B cell (primary cell): Measurements from ENCODE around the gene TMEM158. TPM values are rescaled to one million over a fixed set of nuclear protein-coding genes. Genes with fewer than 3 reads are reported as not detected.

Experiments used
- ATAC-seq: fragments of 200-7000 bp; cut with Tn5 transposase; one replicate; pipeline ENCODE4 v1.10.0; 2021; ENCODE audit warnings: low read depth, mild to moderate bottlenecking, moderate number of reproducible peaks, moderate library complexity
- CTCF ChIA-PET: fragments of 350-600 bp; sonication (Branson Sonifier 250); formaldehyde crosslinking; loops from one replicate; lab custom pipeline; 2021; ENCODE audit warnings: antibody characterized with exemption, inconsistent platforms; lab: Charles Lee
- POLR2A ChIA-PET: fragments of 350-600 bp; sonication (Branson Sonifier 250); formaldehyde crosslinking; loops from one replicate; lab custom pipeline; 2021; ENCODE audit warnings: antibody characterized with exemption; lab: Charles Lee
- DNase-seq: peaks from one replicate; pipeline ENCODE4 v3.0.0; 2013
- H2AFZ ChIP-seq: 2 replicates; pipeline ENCODE4 v1.6.1; 2012; ENCODE audit warnings: mild to moderate bottlenecking, low read depth, low read length; ENCODE audit not compliant: insufficient read depth, poor library complexity, severe bottlenecking
- H3K27ac ChIP-seq, 2 donors: 1 replicate in 1 of 2; 2 replicates in 1 of 2; pipeline ENCODE4 v1.5.1; 2012 to 2013; ENCODE audit warnings: low read length in 2 of 2, mild to moderate bottlenecking in 2 of 2, moderate library complexity in 1 of 2
- H3K27me3 ChIP-seq, 4 experiments: fragments of 200-600 bp in 1 of 4; sonication (generic) in 1 of 4; replicated peaks in 1 of 4; 1 replicate in 2 of 4; 2 replicates in 2 of 4; pipeline versions ENCODE4 v1.6.1 to v1.7.0; 2013 to 2016; ENCODE audit warnings: low read length in 3 of 4, mild to moderate bottlenecking in 2 of 4, mixed read lengths in 1 of 4, moderate library complexity in 1 of 4; ENCODE audit not compliant: insufficient read depth in 4 of 4, control insufficient read depth in 3 of 4; ENCODE audit errors: control extremely low read depth in 1 of 4
- H3K36me3 ChIP-seq, 2 experiments: replicated peaks in 1 of 2; 1 replicate in 1 of 2; 2 replicates in 1 of 2; pipeline versions ENCODE4 v1.6.1 to v1.7.1; 2013; ENCODE audit warnings: low read length in 1 of 2; ENCODE audit not compliant: insufficient read depth in 2 of 2, control insufficient read depth in 1 of 2; ENCODE audit errors: control extremely low read depth in 1 of 2, extremely low read depth in 1 of 2
- H3K4me1 ChIP-seq, 2 donors: fragments of 200-600 bp in 1 of 2; sonication (generic) in 1 of 2; 1 replicate in 1 of 2; 2 replicates in 1 of 2; pipeline versions ENCODE4 v1.5.1 to v1.6.1; 2013 to 2017; ENCODE audit warnings: low read length in 2 of 2; ENCODE audit not compliant: control insufficient read depth in 2 of 2, insufficient read depth in 2 of 2
- H3K4me2 ChIP-seq: replicated peaks from 2 replicates; pipeline ENCODE3; 2012; ENCODE audit warnings: mild to moderate bottlenecking, low read depth, low read length; ENCODE audit not compliant: poor library complexity, severe bottlenecking
- H3K4me3 ChIP-seq, 5 experiments: fragments of 200-600 bp in 1 of 5; sonication (generic) in 1 of 5; 1 replicate in 3 of 5; 2 replicates in 2 of 5; pipeline versions ENCODE4 v1.5.1 to v1.7.0; 2011 to 2016; ENCODE audit warnings: low read length in 4 of 5, mild to moderate bottlenecking in 4 of 5, low read depth in 2 of 5, control low read depth in 1 of 5, moderate library complexity in 1 of 5; ENCODE audit not compliant: insufficient read depth in 1 of 5; ENCODE audit errors: control extremely low read depth in 1 of 5, extremely low read depth in 1 of 5
- H3K79me2 ChIP-seq: fragments of 200-600 bp; sonication (generic); one replicate; pipeline ENCODE4 v1.6.0; 2016; ENCODE audit warnings: low read length; ENCODE audit not compliant: control insufficient read depth, insufficient read depth
- H3K9ac ChIP-seq: fragments of 200-600 bp; sonication (generic); 2 replicates; pipeline ENCODE4 v1.6.1; 2017; ENCODE audit warnings: mild to moderate bottlenecking, low read length, moderate library complexity
- H3K9me3 ChIP-seq, 3 donors: one replicate each; pipeline versions ENCODE4 v1.6.1 to v1.7.1; 2013; ENCODE audit warnings: low read length in 2 of 3; ENCODE audit not compliant: control insufficient read depth in 2 of 3, insufficient read depth in 1 of 3; ENCODE audit errors: control extremely low read depth in 1 of 3
- H4K20me1 ChIP-seq: 2 replicates; pipeline ENCODE4 v1.6.0; 2012; ENCODE audit warnings: mild to moderate bottlenecking, low read length; ENCODE audit not compliant: insufficient read depth, control insufficient read depth, poor library complexity, severe bottlenecking
- H3K27ac Mint-ChIP-seq: one replicate; pipeline ENCODE4 v1.8.0; 2021; ENCODE audit warnings: mixed read lengths
- H3K27me3 Mint-ChIP-seq: one replicate; pipeline ENCODE4 v1.8.0; 2021; ENCODE audit warnings: mixed read lengths
- H3K4me1 Mint-ChIP-seq: one replicate; pipeline ENCODE4 v1.8.0; 2021; ENCODE audit warnings: mixed read lengths
- H3K4me3 Mint-ChIP-seq: one replicate; pipeline ENCODE4 v1.8.0; 2021; ENCODE audit warnings: mixed read lengths
- H3K9me3 Mint-ChIP-seq: one replicate; pipeline ENCODE4 v1.8.0; 2022; ENCODE audit warnings: mixed read lengths; ENCODE audit not compliant: insufficient read depth
- CTCF ChIP-seq: fragments of 200-600 bp; IDR thresholded peaks from one replicate; pipeline ENCODE4 v1.8.0; 2022; ENCODE audit warnings: antibody characterized with exemption, mild to moderate bottlenecking
- EZH2 ChIP-seq: IDR thresholded peaks from 2 replicates; pipeline ENCODE4 v1.6.1; 2012; ENCODE audit warnings: borderline replicate concordance, low read depth, mild to moderate bottlenecking, moderate library complexity, low read length; ENCODE audit not compliant: insufficient read depth, poor library complexity, severe bottlenecking
- WGBS: methylation state at CpG from one replicate; pipeline ENCODE4 v1.1.5; 2013; ENCODE audit warnings: missing lambda C conversion rate; ENCODE audit not compliant: insufficient coverage; 5-methylcytosine and 5-hydroxymethylcytosine counted together
- intact Hi-C: fragments of 100-400 bp; cut with micrococcal nuclease; formaldehyde crosslinking; loops from one replicate; pipeline ENCODE4 v1.10.0; 2022
- polyA plus RNA-seq: library from polyadenylated mRNA; depleted of rRNA; stranded (reverse); fragments of >200 nt; gene quantifications from 2 replicates; pipeline ENCODE4 v1.2.3, GENCODE V29; 2012
- total RNA-seq, 2 donors: library from RNA; stranded (reverse); fragments of 120-200 nt in 1 of 2; gene quantifications; 1 replicate in 1 of 2; 2 replicates in 1 of 2; pipeline versions ENCODE4 v1.2.3 to v1.2.4, GENCODE V29; 2013 to 2022

Gene TMEM158
- total and polyA plus RNA-seq, 2 donors (not counting 1 experiment from before 2014, with no cell fraction given) = not detected

- no peaks in the 10 kb centered on the region for H3K9me3 Mint-ChIP-seq
- H3K27me3 Mint-ChIP-seq = peaks cover 39% of the 10 kb centered on the region
- CTCF ChIA-PET = interaction anchor here (6.9 kb wide), 1 partner anchor 164 kb away, joined by 77 read pairs; no protein-coding TSS in a partner anchor
- no peaks in the 10 kb centered on the region for H3K4me1 ChIP-seq
- DNase-seq (no peak), ATAC-seq (no peak)
- H3K9me3 ChIP-seq = peaks cover 0 to 1% (median 0%) of the 10 kb centered on the region in 3 donors
- H3K27ac ChIP-seq = no peak overlapping the region
- no peak overlapping the region for H3K4me3 ChIP-seq
- no peak overlapping the region for H3K9ac ChIP-seq
- H3K4me1 Mint-ChIP-seq = no peaks in the 10 kb centered on the region
- no peak overlapping the region for H3K4me2 ChIP-seq
- H4K20me1 ChIP-seq = no peaks in the 10 kb centered on the region
- H3K36me3 ChIP-seq = no peaks in the 10 kb centered on the region
- H3K79me2 ChIP-seq = no peaks in the 10 kb centered on the region
- intact Hi-C loops = no loop called here
- TF ChIP-seq CTCF = no peak
- TF ChIP-seq EZH2 = no peak
- POLR2A ChIA-PET = no interaction called here
- peaks cover 0 to 3% (median 1%) of the 10 kb centered on the region in 4 experiments for H3K27me3 ChIP-seq
- H3K27ac Mint-ChIP-seq = no peak overlapping the region
- H3K4me3 Mint-ChIP-seq = no peak overlapping the region
- H2AFZ ChIP-seq = no peak overlapping the region
These were observed 21.0 kb downstream of the TMEM158 start for GRCh38 chr3:45205126-45205525.

- TF ChIP-seq CTCF (no peak), EZH2 (no peak)
- no peaks in the 10 kb centered on the region for H3K9me3 Mint-ChIP-seq
- H3K9ac ChIP-seq = no peak overlapping the region
- no peak overlapping the region for H3K27ac Mint-ChIP-seq
- POLR2A ChIA-PET = no interaction called here
- peaks cover 39% of the 10 kb centered on the region for H3K27me3 Mint-ChIP-seq
- H3K79me2 ChIP-seq = no peaks in the 10 kb centered on the region
- no peaks in the 10 kb centered on the region for H4K20me1 ChIP-seq
- H3K36me3 ChIP-seq = no peaks in the 10 kb centered on the region
- no peak overlapping the region for H3K27ac ChIP-seq
- DNase-seq (no peak), ATAC-seq (no peak)
- WGBS = 43% methylated on average over 2 of the region's 3 CpGs
- CTCF ChIA-PET = no interaction called here
- H3K9me3 ChIP-seq = peaks cover 0 to 1% (median 0%) of the 10 kb centered on the region in 3 donors
- H3K4me1 ChIP-seq = no peaks in the 10 kb centered on the region
- H3K4me3 ChIP-seq = no peak overlapping the region
- H3K4me3 Mint-ChIP-seq = no peak overlapping the region
- H3K27me3 ChIP-seq = peaks cover 0 to 3% (median 0%) of the 10 kb centered on the region in 4 experiments
- no peak overlapping the region for H2AFZ ChIP-seq
- no peak overlapping the region for H3K4me2 ChIP-seq
- no peaks in the 10 kb centered on the region for H3K4me1 Mint-ChIP-seq
- intact Hi-C loops = no loop called here
These were observed 22.0 kb downstream of the TMEM158 start for GRCh38 chr3:45204136-45204535.
